ENCODE data around the gene GPR146.

DNA sequence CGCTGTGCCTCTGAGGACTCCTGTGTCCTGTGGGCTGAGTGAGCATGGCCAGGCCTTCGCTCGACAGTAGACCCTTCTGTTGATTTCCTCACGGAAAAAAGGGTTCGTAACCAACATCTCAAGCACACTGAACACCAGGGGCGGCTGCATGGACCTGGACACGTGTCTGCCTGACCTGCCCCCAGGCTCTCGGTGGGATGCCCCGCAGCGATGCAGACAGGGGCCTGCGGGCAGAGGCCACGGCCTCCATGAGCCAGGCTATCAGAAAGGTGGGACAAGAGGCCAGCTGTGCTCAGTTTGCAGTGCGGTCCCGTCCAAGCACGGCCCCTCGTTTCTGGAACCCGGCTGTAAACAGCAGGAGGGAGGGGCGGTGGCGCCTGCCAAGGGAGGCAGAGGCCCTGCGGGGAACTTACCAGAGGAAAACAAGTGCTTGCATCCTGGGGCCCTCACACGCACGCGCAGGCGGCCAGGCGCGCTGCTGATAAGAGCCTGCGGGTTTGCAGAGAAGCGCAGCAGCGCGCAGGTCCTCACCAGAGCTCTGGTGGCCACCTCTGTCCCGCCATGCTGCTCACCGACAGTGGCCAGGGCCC lies 10.6 kb downstream of the GPR146 start:
- no peak for TF ChIP-seq PAX5 (IDR thresholded peaks at IDR 0.05; ENCODE audit: insufficient read depth, low read length, severe bottlenecking)
- TF ChIP-seq POLR2AphosphoS5 (IDR thresholded peaks at IDR 0.05; ENCODE audit: low read depth, low read length) = no peak
- no peak for TF ChIP-seq POLR2A (IDR thresholded peaks at IDR 0.05; ENCODE audit: low read depth, low read length)
- TF ChIP-seq SPI1 (IDR thresholded peaks at IDR 0.05; ENCODE audit: low read depth, low read length) = no peak
- TF ChIP-seq TAF1 (IDR thresholded peaks at IDR 0.05; ENCODE audit: low read depth, low read length) = no peak

All from GM12891 (cell line).